DMS53 (cell line): ENCODE results near the gene TXNDC11.

Source experiments
- DNase-seq: peaks from one replicate; lab custom pipeline; 2025; lab: John Stamatoyannopoulos, UW

The TXNDC11 gene

GRCh38 chr16:11674818-11675560 lies 67.7 kb downstream of the TXNDC11 start:
- DNase-seq, result peak; percentile 71

GRCh38 chr16:11674001-11674817 lies 68.4 kb downstream of the TXNDC11 start:
- DNase-seq, result peak; percentile 34

GRCh38 chr16:11673091-11674000 lies 69.3 kb downstream of the TXNDC11 start:
- DNase-seq, result no peak

- DNase-seq, result peak; percentile 28
Observed at GRCh38 chr16:11672206-11673090, 70.2 kb downstream of the TXNDC11 start.

GRCh38 chr16:11671676-11672075 lies 71.0 kb downstream of the TXNDC11 start:
- no peak for DNase-seq

- no peak for DNase-seq
Observed at GRCh38 chr16:11671271-11671670, 71.4 kb downstream of the TXNDC11 start.

- no peak for DNase-seq
Observed at GRCh38 chr16:11670171-11671131, 72.2 kb downstream of the TXNDC11 start.

GRCh38 chr16:11669380-11670146 lies 73.1 kb downstream of the TXNDC11 start:
- no peak for DNase-seq

- no peak for DNase-seq
Observed at GRCh38 chr16:11668623-11669379, 73.9 kb downstream of the TXNDC11 start.

- peak; percentile 92 for DNase-seq
Observed at GRCh38 chr16:11667824-11668622, 74.6 kb downstream of the TXNDC11 start, which contains the start of gene SNN. TSS of gene SNN (plus strand) at chr16:11668455. CDS start at chr16:11676060, 7,605 bp downstream.

- peak; percentile 39 for DNase-seq
Observed at GRCh38 chr16:11667221-11667823, 75.3 kb downstream of the TXNDC11 start.

GRCh38 chr16:11666103-11667055 lies 76.3 kb downstream of the TXNDC11 start:
- DNase-seq, result peak; percentile 12

- DNase-seq, result no peak
Observed at GRCh38 chr16:11665071-11665491, 77.6 kb downstream of the TXNDC11 start.

GRCh38 chr16:11662582-11662981 lies 80.1 kb downstream of the TXNDC11 start:
- no peak for DNase-seq

- DNase-seq, result no peak
Observed at GRCh38 chr16:11660565-11660964, 82.1 kb downstream of the TXNDC11 start.
